Bronchial epithelial cell (primary cell): ENCODE results near the gene CDV3. TPM values are rescaled to one million over a fixed set of nuclear protein-coding genes. Genes with fewer than 3 reads are reported as not detected.

Source experiments
- DNase-seq: peaks from one replicate; pipeline ENCODE4 v3.0.0-alpha.2; 2010; ENCODE audit warnings: low read depth
- FAIRE-seq: peaks from 2 replicates; lab custom pipeline; 2011; peaks lifted over from hg19 to GRCh38; lab: Jason Lieb, UNC
- H3K27me3 ChIP-seq: 2 replicates; pipeline ENCODE4 v1.5.1; 2011; ENCODE audit warnings: low read length; ENCODE audit not compliant: control insufficient read depth, insufficient read depth
- H3K36me3 ChIP-seq: 2 replicates; pipeline ENCODE4 v1.5.1; 2011; ENCODE audit warnings: low read length; ENCODE audit not compliant: control insufficient read depth, insufficient read depth
- H3K4me3 ChIP-seq: 2 replicates; pipeline ENCODE4 v1.5.1; 2011; ENCODE audit warnings: mild to moderate bottlenecking, low read depth, low read length, control low read depth
- CTCF ChIP-seq: IDR thresholded peaks from 2 replicates; pipeline ENCODE4 v1.5.1; 2011; ENCODE audit warnings: mild to moderate bottlenecking, moderate library complexity, low read length, control low read depth, inconsistent platforms; ENCODE audit not compliant: insufficient read depth, severe bottlenecking
- total RNA-seq: library from RNA; depleted of rRNA; stranded (reverse); fragments of >200 nt; gene quantifications from 2 replicates; pipeline ENCODE4 v1.2.1, GENCODE V29; 2014

CDV3 gene
- total RNA-seq, 1 donor from 2014 or later = 232 TPM

DNA sequence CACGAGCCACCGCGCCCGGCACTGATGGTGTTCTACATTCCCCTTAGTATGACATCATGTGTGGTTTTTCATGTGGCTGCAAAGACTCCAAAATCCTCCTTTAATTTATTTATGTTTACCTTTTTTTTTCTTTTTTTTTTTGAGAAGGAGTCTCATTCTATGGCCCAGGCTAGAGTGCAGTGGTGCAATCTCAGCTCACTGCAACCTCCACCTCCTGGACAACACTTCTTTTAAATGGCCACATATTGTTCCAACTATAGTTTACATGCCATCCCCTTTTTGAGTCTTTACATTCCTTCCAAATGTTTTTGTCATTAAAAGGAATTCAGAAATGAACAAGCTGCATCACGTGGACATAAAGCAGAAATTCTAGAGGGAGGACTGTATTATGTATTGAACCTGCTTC is 10.3 kb upstream of the CDV3 start:
- no peak for TF ChIP-seq CTCF
- no peaks in the 10 kb centered on the region for H3K27me3 ChIP-seq
- H3K36me3 ChIP-seq = no peaks in the 10 kb centered on the region
- no peak overlapping the region for H3K4me3 ChIP-seq
- DNase-seq (no peak), FAIRE-seq (no peak)

DNA sequence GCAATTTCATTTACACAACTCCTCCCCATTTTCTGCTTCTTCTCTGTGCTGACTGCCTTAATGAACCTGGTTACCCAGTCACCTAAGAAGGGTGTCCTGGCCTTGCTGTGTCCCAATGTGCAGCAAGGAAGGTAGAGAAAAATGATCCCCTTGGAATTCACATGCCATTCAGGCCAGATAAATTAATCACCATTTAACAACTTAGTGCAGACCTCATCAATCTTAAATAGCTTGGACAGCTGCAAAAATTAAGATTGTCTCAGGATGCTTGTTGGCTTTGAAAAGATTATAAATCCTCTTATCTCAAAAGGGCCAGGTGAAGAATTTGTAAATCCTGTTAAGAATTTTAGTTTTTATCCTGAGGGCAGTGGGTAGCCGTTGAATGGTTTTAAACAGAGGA is 9.7 kb upstream of the CDV3 start:
- TF ChIP-seq CTCF = no peak
- Histone ChIP-seq H3K36me3 (no peaks in the 10 kb centered on the region), H3K27me3 (no peaks in the 10 kb centered on the region), H3K4me3 (no peak overlapping the region)
- DNase-seq (no peak), FAIRE-seq (no peak)

DNA sequence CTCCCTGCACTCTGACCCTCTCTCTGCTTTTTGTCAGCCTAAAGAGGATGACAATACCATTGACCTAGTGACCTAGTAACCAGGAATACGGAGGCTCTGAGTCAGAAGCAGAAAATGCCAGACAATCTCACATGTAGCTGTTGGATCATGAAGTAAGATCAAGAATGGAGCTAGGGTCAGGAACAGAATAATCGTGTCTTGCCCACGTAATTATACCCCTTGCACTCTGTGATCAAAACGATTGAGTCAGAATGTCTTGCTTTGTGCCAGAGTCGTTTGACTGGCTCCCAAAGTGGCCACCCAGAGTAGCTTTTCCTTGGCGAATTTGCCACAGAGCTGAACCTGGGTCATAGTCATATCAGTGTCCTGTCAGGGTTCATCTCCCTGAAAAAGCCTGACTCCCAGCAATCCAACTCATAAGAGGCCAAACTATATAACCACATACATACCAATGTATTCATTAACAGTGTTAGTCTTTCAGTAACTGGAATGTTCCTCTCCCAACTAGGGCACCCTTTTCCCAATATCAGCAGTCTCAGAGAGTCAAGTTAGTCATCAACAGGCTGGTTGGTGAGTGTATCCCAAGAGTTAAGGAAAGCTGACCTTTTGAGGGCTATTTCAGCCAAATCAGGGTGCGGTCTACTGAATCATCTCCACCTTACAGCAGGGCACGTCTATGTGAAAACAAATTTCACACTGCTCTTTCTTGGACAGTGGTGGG is 5.0 kb upstream of the CDV3 start:
- DNase-seq (peak; percentile 95), FAIRE-seq (no peak)
- Histone ChIP-seq H3K4me3 (no peak overlapping the region), H3K36me3 (no peaks in the 10 kb centered on the region), H3K27me3 (no peaks in the 10 kb centered on the region)
- no peak for TF ChIP-seq CTCF

DNA sequence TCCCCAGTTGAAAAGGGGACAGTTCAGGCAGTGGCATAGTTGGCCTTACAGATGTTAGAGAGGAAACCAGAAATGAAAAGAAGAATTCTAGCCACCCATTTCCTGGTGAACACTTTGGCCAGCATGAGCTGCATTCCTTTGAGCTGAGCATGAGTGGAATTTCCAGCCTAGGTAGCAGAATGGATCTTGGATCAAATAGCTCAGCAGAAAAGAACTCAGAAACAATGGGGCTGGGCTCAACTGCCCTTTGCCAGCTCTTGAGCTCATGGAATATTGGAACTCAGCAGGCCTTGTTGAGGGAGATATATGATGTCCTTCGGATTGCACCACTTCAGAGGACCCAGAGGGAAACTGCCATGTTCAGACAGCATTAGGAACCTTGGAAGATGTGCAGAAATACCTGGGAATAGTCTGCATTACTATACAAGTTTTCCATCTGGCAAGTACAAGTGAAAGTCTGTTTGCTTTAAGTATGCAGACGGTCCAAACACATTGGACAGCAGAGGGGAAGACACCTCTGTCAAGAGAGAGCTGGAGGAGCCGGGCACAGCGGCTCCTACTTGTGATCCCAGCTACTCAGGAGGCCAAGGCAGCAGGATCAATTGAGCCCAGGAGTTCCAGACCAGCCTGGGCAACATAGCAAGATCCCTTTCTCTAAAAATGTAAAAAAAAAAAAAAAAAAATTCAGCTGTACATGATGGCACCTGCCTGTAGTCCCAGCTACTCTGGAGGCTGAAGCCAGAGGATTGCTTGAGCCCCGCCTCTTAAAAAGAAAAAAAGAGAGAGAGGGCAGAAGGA is 3.1 kb upstream of the CDV3 start:
- no peaks in the 10 kb centered on the region for H3K27me3 ChIP-seq
- TF ChIP-seq CTCF = no peak
- H3K4me3 ChIP-seq = no peak overlapping the region
- FAIRE-seq (no peak), DNase-seq (peak; percentile 83)
- peaks cover 2% of the 10 kb centered on the region for H3K36me3 ChIP-seq

GRCh38 chr3:133570937-133571320 is 2.6 kb upstream of the CDV3 start:
- DNase-seq = no peak
- H3K4me3 ChIP-seq = no peak overlapping the region
- no peak for TF ChIP-seq CTCF
- no peak for FAIRE-seq
- no peaks in the 10 kb centered on the region for H3K27me3 ChIP-seq
- H3K36me3 ChIP-seq = peaks cover 2% of the 10 kb centered on the region
